Esophagus muscularis mucosa (tissue), 4 donors: ENCODE results near the gene MIF.

ENCODE experiments used
- EP300 ChIP-seq: sonication (generic); formaldehyde crosslinking; IDR thresholded peaks from one replicate; pipeline ENCODE4 v1.6.1; 2017; ENCODE audit warnings: antibody characterized with exemption
- POLR2A ChIP-seq: fragments of 450-650 bp; IDR thresholded peaks from one replicate; pipeline ENCODE4 v1.6.1; 2017; ENCODE audit warnings: antibody characterized with exemption, moderate library complexity, mild to moderate bottlenecking, low read depth
- POLR2AphosphoS5 ChIP-seq, 2 donors: sonication (generic); formaldehyde crosslinking; IDR thresholded peaks; one replicate each; pipeline ENCODE4 v1.6.1; 2017; ENCODE audit warnings: antibody characterized with exemption in 2 of 2
- TF ChIP-seq, protein P1 (sequence below), 3 experiments: fragments of 200-600 bp in 2 of 3; fragments of 450-650 bp in 1 of 3; sonication (generic) in 2 of 3; IDR thresholded peaks; one replicate each; pipeline ENCODE4 v1.5.1; 2017 to 2019; ENCODE audit warnings: antibody characterized with exemption in 3 of 3, mild to moderate bottlenecking in 2 of 3, moderate library complexity in 1 of 3

DNA sequence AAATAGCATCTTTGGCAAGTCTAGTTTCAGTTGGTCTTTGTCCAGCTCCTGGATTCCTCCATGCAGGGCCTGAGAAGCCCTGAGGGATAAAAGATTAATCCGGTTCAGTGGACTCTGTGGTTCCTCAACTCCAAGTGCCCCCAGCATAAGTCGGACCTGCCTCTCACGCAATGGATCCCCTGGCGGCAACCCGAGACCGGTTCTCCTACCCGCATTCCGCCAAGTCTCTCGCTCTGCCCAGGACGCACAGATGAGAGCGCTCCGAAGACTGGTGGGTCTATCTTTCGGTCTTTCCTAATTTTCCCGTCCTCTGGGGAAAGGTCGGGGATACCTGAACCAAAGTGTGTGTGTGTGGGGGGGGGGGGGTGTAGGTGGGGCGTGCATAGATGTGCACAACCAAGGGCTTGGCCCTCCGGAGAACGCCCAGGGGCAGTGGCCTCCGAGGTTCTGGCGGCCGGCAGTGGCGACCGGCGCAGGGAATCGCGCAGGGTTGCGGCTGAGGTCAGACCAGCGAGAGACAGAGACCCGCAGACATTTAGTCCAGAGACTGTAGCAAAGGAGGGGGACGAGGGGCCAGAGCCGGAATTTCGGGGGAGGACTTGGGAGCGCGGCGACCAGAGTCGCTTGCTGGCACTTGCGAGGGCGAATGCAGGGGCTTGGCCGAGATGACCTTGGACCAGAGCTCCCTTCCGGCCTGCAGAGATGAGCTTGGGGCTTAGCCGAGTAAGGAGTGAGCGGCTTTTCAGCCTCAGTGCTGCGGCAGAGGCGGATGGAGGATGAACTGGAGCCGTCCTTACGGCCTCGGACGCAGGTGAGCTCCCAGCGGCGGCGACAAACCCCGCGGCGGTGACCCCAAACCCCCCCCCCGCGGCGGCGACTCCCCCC lies 37.2 kb upstream of the MIF start:
- TF ChIP-seq, protein P1, sequence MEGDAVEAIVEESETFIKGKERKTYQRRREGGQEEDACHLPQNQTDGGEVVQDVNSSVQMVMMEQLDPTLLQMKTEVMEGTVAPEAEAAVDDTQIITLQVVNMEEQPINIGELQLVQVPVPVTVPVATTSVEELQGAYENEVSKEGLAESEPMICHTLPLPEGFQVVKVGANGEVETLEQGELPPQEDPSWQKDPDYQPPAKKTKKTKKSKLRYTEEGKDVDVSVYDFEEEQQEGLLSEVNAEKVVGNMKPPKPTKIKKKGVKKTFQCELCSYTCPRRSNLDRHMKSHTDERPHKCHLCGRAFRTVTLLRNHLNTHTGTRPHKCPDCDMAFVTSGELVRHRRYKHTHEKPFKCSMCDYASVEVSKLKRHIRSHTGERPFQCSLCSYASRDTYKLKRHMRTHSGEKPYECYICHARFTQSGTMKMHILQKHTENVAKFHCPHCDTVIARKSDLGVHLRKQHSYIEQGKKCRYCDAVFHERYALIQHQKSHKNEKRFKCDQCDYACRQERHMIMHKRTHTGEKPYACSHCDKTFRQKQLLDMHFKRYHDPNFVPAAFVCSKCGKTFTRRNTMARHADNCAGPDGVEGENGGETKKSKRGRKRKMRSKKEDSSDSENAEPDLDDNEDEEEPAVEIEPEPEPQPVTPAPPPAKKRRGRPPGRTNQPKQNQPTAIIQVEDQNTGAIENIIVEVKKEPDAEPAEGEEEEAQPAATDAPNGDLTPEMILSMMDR (IDR thresholded peaks at IDR 0.05), result peak in 1 of 3 experiments; percentile 26
- no peak for TF ChIP-seq EP300
- no peak for TF ChIP-seq POLR2AphosphoS5 (IDR thresholded peaks at IDR 0.05)
- no peak for TF ChIP-seq POLR2A
